Suppressor macrophage treated with lipopolysaccharide for 1 hour (primary cell): ENCODE measurements around the gene IQSEC1.
A peak's percentile ranks its signal among the peaks of the same experiment; 100 is the strongest.

ENCODE experiments used
- DNase-seq, 3 donors: peaks; one replicate each; pipeline ENCODE4 v3.0.0-alpha.2; 2020 to 2022

IQSEC1 gene

GRCh38 chr3:13073326-13074005, at the start of gene IQSEC1:
Gene IQSEC1 (minus strand): TSS chr3:13073429. CDS start chr3:13073014, 415 bp downstream.
- DNase-seq: peak; percentile 26 to 56 (median 38)

DNA sequence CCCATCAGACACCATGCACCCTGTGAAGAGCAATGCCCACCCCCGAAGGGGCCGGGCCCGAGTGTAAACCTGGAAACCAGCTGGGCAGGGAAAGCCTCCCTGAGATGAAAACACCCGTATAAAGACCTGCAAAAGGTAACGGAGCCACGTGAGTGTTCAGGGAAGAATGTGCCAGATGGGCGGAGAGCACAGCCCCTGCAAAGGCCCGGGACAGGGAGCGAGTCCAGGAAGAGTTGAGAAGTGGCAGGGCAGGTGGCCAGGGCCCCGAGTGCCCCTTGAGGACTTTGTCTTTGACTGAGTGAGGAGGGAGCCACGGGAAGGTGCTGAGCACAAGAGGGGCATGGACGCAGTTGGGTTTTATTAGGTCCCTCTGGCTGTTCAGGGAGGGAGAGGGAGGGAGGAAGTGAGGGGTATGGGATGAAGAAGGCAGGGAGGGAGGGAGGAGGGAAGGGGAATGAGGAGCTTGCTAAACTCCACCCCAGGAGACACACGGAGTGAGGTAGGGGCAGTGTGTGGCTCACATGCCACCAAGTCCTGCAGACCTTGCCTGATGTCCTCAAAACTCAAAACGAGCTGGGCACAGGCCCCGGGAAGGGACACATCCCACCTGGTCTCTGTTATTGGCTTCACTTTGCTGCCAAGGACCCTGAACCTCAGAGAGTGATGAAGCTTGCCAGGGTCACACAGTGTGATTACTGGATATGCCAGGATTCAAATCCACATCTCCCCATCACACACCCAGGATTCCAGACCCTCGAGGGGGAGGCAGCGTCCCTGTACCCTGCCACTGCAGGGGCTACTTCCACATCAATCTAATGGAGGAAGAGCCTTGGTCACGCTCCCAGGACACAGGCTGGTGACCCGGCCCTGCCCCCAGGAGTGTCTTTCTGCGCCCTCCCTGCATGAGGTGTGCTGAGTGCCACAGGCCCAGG, 49.1 kb upstream of the IQSEC1 start:
- DNase-seq: no peak

GRCh38 chr3:13121553-13122001, 48.3 kb upstream of the IQSEC1 start:
- DNase-seq: no peak

GRCh38 chr3:13120928-13121552, 47.8 kb upstream of the IQSEC1 start:
- no peak for DNase-seq

GRCh38 chr3:13120289-13120927, 47.2 kb upstream of the IQSEC1 start:
- DNase-seq: no peak

- DNase-seq: no peak
Observed at GRCh38 chr3:13119471-13120220, 46.4 kb upstream of the IQSEC1 start.

DNA sequence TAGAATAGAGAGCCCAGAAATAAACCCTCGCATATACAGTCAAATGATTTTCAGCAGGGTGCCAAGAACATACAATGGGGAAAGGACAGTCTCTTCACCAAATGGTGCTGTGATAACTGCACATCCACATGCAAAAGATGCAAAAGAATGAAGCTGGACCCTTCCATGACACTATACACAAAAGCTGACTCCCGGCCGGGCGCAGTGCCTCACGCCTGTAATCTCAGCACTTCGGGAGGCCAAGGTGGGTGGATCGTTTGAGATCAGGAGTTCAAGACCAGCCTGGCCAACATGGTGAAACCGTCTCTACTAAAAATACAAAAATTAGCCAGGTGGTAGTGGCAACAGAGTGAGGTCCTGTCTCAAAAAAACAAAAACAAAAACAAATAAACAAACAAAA, 43.2 kb upstream of the IQSEC1 start:
- no peak for DNase-seq

GRCh38 chr3:13115991-13116390, 42.8 kb upstream of the IQSEC1 start:
- DNase-seq: no peak

DNA sequence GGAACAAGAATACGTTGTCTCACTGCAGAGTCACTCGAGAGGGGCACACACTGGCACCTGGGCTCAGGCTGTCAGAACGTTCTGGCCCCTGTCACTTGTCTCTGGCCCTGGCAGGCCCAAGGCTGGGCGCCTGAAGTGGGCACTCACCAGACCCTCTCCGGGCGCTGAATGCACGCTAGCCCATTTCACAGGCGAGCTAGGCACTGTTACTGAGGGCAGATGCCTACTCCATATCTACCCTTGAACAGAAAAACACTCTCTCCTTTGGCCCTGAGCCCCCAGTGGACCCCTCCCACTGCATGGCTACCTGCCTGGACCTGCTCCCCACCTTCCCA, 42.3 kb upstream of the IQSEC1 start:
- no peak for DNase-seq

DNA sequence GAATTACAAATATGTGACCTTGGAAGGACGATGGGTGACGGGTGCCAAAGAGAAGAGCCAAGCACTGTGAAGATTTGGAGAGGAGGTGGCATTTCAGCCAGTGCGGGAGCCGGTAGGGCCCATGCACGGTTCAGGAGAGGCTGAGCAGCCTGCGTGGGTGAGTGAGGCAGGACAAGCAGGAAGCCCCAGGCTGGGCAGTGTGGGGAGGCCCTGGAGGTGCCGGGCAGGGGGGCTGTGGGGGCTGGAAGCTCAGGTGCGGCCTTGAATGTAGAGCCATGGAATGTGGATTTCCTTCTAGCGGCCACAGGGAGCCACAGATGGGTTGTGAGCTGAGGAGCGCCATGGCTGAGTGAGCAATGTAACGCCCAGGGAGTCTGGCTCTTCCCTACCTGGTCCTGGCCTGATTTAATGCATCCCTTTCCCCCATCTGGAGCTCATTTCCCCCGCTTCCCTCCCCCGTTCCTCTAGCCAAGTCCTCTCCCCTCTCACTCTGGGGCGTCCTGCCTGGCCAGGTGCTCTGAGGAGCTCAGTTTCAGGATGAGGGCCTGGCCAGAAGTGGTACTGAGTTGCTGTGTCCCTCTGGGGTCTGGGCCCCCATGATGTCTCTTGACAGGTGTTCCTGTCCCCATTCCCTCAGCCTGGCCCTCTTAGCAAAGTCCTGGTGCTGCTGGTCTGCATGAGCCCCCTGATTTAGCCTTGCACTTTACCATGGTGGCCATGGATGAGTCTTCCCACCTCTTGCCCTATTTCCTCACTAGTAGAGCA, 41.8 kb upstream of the IQSEC1 start:
- DNase-seq: no peak

- DNase-seq: no peak
Observed at GRCh38 chr3:13113346-13114330, 40.4 kb upstream of the IQSEC1 start.

DNA sequence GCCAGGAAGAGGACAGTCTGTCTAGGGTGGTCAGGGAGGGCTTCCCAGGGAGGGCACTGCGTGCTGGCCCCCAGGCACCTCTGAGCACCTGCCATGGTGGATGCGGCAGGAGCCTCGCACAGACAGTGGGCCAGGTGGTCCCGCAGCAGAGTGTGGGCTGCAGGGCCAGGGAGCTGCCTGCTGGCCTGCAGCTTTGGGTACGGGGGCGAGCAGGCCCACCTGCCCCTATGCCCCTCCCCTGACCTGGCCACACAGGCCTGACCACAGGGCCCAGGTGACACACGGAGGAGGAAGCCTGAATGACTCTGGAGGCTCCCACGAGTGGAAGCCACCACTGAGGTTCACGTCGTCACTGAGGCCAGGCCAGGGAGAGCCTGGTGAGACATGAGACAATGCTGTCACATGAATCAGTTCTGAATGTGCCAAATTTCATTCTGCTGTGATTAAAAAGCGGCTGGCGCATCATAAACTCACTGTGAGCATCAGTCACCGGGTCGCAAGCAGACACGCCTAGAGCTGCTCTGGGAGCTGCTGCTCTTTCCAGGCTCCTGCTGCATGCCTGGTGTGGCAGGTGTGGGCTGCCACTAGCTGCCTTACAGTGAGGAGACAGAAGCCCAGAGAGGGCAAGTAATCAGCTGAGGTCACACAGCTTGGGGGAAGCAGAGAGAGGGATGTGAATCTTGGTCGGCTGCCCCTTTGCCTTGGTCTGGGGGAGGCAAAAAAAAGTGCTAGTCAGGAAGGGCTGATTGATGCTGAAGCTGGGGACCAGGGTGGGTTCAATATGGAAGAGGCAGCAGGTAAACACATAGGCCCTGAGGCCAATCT, 39.5 kb upstream of the IQSEC1 start:
- no peak for DNase-seq

- DNase-seq: no peak
Observed at GRCh38 chr3:13111873-13112520, 38.8 kb upstream of the IQSEC1 start.

- peak in 1 of 3 donors; percentile 39 for DNase-seq
Observed at GRCh38 chr3:13111173-13111872, 38.1 kb upstream of the IQSEC1 start.

GRCh38 chr3:13110678-13111116, 37.5 kb upstream of the IQSEC1 start:
- peak; percentile 47 to 66 (median 55) for DNase-seq

GRCh38 chr3:13109516-13109915, 36.3 kb upstream of the IQSEC1 start:
- DNase-seq: no peak

DNA sequence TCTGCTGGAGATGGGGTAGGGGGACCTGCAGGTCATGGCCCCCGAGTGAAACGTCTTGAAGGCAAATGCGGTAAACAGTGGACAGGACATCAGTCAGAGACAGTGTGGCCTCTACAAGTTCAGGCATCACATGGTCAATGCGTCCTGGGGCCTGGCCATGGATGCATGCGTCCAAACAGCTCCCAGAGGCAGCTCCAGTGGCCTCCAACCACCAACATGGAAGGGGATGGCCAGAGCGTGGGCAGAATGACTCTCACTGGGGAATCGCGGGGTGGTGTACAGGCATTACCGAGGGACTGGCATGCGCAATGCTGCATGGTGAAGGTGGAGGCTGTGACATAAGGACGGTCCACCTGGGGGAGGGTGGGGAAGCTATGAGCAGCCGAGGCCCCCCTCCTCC, 35.6 kb upstream of the IQSEC1 start:
- DNase-seq: no peak

- no peak for DNase-seq
Observed at GRCh38 chr3:13107661-13108060, 34.4 kb upstream of the IQSEC1 start.
